Endothelial cell of umbilical vein (primary cell): ENCODE data around the gene SGK2. TPM values are rescaled to one million over a fixed set of nuclear protein-coding genes. Genes with fewer than 3 reads are reported as not detected.

ENCODE experiments used
- BruUV-seq: library from RNA; stranded (reverse); fragments of 400-500 nt; replicated peaks from 2 replicates; lab custom pipeline; 2021; lab: Mats Ljungman, UMichigan
- CTCF ChIA-PET: fragments of 300-600, 350-600 bp; sonication (Branson Sonifier 250); formaldehyde crosslinking; loops from one replicate; lab custom pipeline; 2021; ENCODE audit warnings: antibody characterized with exemption, inconsistent platforms; lab: Charles Lee
- POLR2A ChIA-PET: fragments of 300-600, 350-600 bp; sonication (Branson Sonifier 250); formaldehyde crosslinking; loops from one replicate; lab custom pipeline; 2021; ENCODE audit warnings: antibody characterized with exemption, inconsistent platforms; lab: Charles Lee
- DNase-seq: peaks from one replicate; pipeline ENCODE4 v3.0.0-alpha.2; 2011; ENCODE audit warnings: low read depth, low spot score
- FAIRE-seq: peaks from 2 replicates; lab custom pipeline; 2011; peaks lifted over from hg19 to GRCh38; lab: Jason Lieb, UNC
- H2AFZ ChIP-seq: 2 replicates; pipeline ENCODE4 v1.6.0; 2012; ENCODE audit warnings: low read depth, low read length, control low read depth, inconsistent platforms
- H3K27ac ChIP-seq: 2 replicates; pipeline ENCODE4 v1.5.1; 2011; ENCODE audit warnings: low read depth, mild to moderate bottlenecking, control low read depth, low read length, moderate library complexity; ENCODE audit not compliant: insufficient read depth
- H3K27me3 ChIP-seq, 2 experiments: 2 replicates each; pipeline versions ENCODE4 v1.6.0 to v1.6.1; 2011; ENCODE audit warnings: low read length in 2 of 2, mixed read lengths in 1 of 2; ENCODE audit not compliant: control insufficient read depth in 2 of 2, insufficient read depth in 2 of 2
- H3K36me3 ChIP-seq, 2 experiments: 2 replicates in 1 of 2; 3 replicates in 1 of 2; pipeline ENCODE4 v1.5.1; 2011; ENCODE audit warnings: low read length in 2 of 2, mild to moderate bottlenecking in 1 of 2, moderate library complexity in 1 of 2; ENCODE audit not compliant: control insufficient read depth in 2 of 2, insufficient read depth in 2 of 2; ENCODE audit errors: extremely low read depth in 1 of 2
- H3K4me1 ChIP-seq: 3 replicates; pipeline ENCODE4 v1.5.1; 2011; ENCODE audit warnings: mild to moderate bottlenecking, low read length; ENCODE audit not compliant: control insufficient read depth, insufficient read depth; ENCODE audit errors: extremely low read depth
- H3K4me2 ChIP-seq: 2 replicates; pipeline ENCODE4 v1.6.1; 2011; ENCODE audit warnings: low read length, control low read depth, mixed read lengths; ENCODE audit not compliant: insufficient read depth
- H3K4me3 ChIP-seq, 3 experiments: fragments of 200-600 bp in 1 of 3; sonication (generic), shearing (Covaris generic) in 1 of 3; replicated peaks in 1 of 3; 2 replicates each; pipeline ENCODE4 v1.5.1; 2011 to 2016; ENCODE audit warnings: control low read depth in 3 of 3, low read length in 3 of 3, mild to moderate bottlenecking in 2 of 3, inconsistent platforms in 1 of 3, low read depth in 1 of 3, moderate library complexity in 1 of 3; ENCODE audit not compliant: insufficient read depth in 1 of 3
- H3K79me2 ChIP-seq: 2 replicates; pipeline ENCODE4 v1.6.0; 2012; ENCODE audit warnings: low read length, inconsistent platforms; ENCODE audit not compliant: control insufficient read depth, insufficient read depth
- H3K9ac ChIP-seq: replicated peaks from 2 replicates; pipeline ENCODE3; 2011; ENCODE audit warnings: low read length, control low read depth; ENCODE audit not compliant: insufficient read depth; ENCODE audit errors: extremely low read depth
- H3K9me1 ChIP-seq: replicated peaks from 3 replicates; pipeline ENCODE4 v1.6.0; 2011; ENCODE audit warnings: mild to moderate bottlenecking, low read length; ENCODE audit not compliant: control insufficient read depth, insufficient read depth; ENCODE audit errors: extremely low read depth
- H3K9me3 ChIP-seq: replicated peaks from 2 replicates; pipeline ENCODE4 v1.5.1; 2012; ENCODE audit warnings: low read length, inconsistent platforms; ENCODE audit not compliant: control insufficient read depth, insufficient read depth
- H4K20me1 ChIP-seq: replicated peaks from 2 replicates; pipeline ENCODE3; 2011; ENCODE audit warnings: mild to moderate bottlenecking, low read length; ENCODE audit not compliant: control insufficient read depth, insufficient read depth; ENCODE audit errors: extremely low read depth
- EZH2 ChIP-seq: IDR thresholded peaks from 2 replicates; pipeline ENCODE4 v1.6.1; 2012; ENCODE audit warnings: borderline replicate concordance, low read depth, mild to moderate bottlenecking, moderate library complexity, low read length, inconsistent platforms; ENCODE audit not compliant: severe bottlenecking
- FOS ChIP-seq: IDR thresholded peaks from 2 replicates; pipeline ENCODE4 v1.6.1; 2011; ENCODE audit warnings: mild to moderate bottlenecking, low read length, moderate library complexity, borderline replicate concordance; ENCODE audit not compliant: insufficient read depth
- GATA2 ChIP-seq: IDR thresholded peaks from 2 replicates; pipeline ENCODE4 v1.7.0; 2011; ENCODE audit warnings: low read depth, mild to moderate bottlenecking, moderate library complexity, mixed read lengths, low read length; ENCODE audit not compliant: insufficient read length, insufficient read depth
- JUN ChIP-seq: IDR thresholded peaks from 2 replicates; pipeline ENCODE4 v1.6.1; 2011; ENCODE audit warnings: borderline replicate concordance, low read depth; ENCODE audit not compliant: insufficient read length, insufficient read depth
- MYC ChIP-seq: IDR thresholded peaks from one replicate; pipeline ENCODE4 v1.6.1; 2011; ENCODE audit warnings: mild to moderate bottlenecking, low read depth, low read length
- POLR2A ChIP-seq: IDR thresholded peaks from 2 replicates; pipeline ENCODE4 v1.6.1; 2012; ENCODE audit warnings: low read depth, mild to moderate bottlenecking, control low read depth, low read length
- POLR2AphosphoS5 ChIP-seq: IDR thresholded peaks from 2 replicates; pipeline ENCODE4 v1.6.1; 2012; ENCODE audit warnings: low read depth, mild to moderate bottlenecking, control low read depth, low read length, moderate library complexity; ENCODE audit not compliant: insufficient read depth
- dilution Hi-C: fragments of 300-500 bp; cut with MboI; formaldehyde crosslinking; loops from one replicate; pipeline ENCODE4 v1.15.0; 2019; ENCODE audit warnings: low sequenced_read_pairs; ENCODE audit not compliant: extremely low pct_ligation_motif_present
- intact Hi-C: fragments of 100-400 bp; cut with micrococcal nuclease; formaldehyde crosslinking; loops from one replicate; pipeline ENCODE4 v1.10.0; 2022
- polyA plus RNA-seq, 4 experiments: library from polyadenylated mRNA; depleted of rRNA in 3 of 4; stranded (reverse) in 3 of 4; unstranded in 1 of 4; fragments of >200 nt; gene quantifications; 2 replicates each; pipeline versions ENCODE4 v1.2.1 to v1.2.3, GENCODE V29; 2011 to 2012; ENCODE audit warnings: missing spikeins in 1 of 4
- total RNA-seq: library from RNA; stranded (reverse); gene quantifications from 2 replicates; pipeline ENCODE4 v1.2.3, GENCODE V29; 2021
- TF ChIP-seq, protein P1 (sequence below), 2 donors: IDR thresholded peaks; 1 replicate in 1 of 2; 2 replicates in 1 of 2; pipeline ENCODE4 v1.5.1; 2011; ENCODE audit warnings: low read length in 2 of 2, mild to moderate bottlenecking in 2 of 2, moderate library complexity in 2 of 2, control low read depth in 1 of 2, inconsistent platforms in 1 of 2, low read depth in 1 of 2; ENCODE audit not compliant: insufficient read depth in 1 of 2; ENCODE audit errors: extremely low read depth in 1 of 2
- TF ChIP-seq, protein P2 (sequence below): IDR thresholded peaks from 2 replicates; pipeline ENCODE4 v1.6.1; 2011; ENCODE audit not compliant: insufficient read depth, insufficient read length

The SGK2 gene
- total and polyA plus RNA-seq, 2 donors (not counting 3 experiments of a cell fraction or from before 2014, with no cell fraction given) = 0.21 to 0.27 TPM

DNA sequence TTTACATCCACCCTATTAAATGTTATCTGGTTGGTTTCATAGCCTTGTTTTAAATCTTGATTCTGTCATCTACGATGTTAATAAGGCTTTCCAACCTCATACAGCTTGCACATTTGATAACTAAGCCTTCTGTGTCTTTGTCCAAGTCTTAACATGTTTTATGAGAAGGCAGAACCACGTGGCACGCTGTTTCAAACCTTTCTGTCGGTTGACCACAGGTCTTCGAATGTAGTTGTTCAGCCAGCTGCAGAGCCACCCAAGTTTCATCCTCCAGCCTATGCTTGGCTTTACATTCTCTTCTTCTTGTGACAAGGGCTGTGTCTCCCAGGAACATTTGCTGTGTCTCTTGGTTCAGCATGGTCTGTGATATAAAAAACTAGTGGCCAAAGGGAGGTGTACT is 15.7 kb upstream of the SGK2 start:
- dilution Hi-C loops = no loop called here

More for the DNA sequence above, 15.7 kb upstream of the SGK2 start:
- no peak for DNase-seq
- Histone ChIP-seq H4K20me1 (no peaks in the 10 kb centered on the region), H3K9me1 (no peaks in the 10 kb centered on the region), H3K4me1 (peaks cover 6% of the 10 kb centered on the region), H3K36me3 (no peaks in the 10 kb centered on the region), H3K27me3 (no peaks in the 10 kb centered on the region), H3K79me2 (no peaks in the 10 kb centered on the region), H3K27ac (no peak overlapping the region), H3K9me3 (no peaks in the 10 kb centered on the region), H2AFZ (no peak overlapping the region), H3K4me3 (no peak overlapping the region), H3K4me2 (no peak overlapping the region), H3K9ac (no peak overlapping the region)
- no peak for TF ChIP-seq FOS
- no peak for TF ChIP-seq MYC
- TF ChIP-seq, protein P1, sequence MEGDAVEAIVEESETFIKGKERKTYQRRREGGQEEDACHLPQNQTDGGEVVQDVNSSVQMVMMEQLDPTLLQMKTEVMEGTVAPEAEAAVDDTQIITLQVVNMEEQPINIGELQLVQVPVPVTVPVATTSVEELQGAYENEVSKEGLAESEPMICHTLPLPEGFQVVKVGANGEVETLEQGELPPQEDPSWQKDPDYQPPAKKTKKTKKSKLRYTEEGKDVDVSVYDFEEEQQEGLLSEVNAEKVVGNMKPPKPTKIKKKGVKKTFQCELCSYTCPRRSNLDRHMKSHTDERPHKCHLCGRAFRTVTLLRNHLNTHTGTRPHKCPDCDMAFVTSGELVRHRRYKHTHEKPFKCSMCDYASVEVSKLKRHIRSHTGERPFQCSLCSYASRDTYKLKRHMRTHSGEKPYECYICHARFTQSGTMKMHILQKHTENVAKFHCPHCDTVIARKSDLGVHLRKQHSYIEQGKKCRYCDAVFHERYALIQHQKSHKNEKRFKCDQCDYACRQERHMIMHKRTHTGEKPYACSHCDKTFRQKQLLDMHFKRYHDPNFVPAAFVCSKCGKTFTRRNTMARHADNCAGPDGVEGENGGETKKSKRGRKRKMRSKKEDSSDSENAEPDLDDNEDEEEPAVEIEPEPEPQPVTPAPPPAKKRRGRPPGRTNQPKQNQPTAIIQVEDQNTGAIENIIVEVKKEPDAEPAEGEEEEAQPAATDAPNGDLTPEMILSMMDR (IDR thresholded peaks at IDR 0.05; ENCODE audit: extremely low read depth in 1 of 2, insufficient read depth in 1 of 2, low read depth in 1 of 2, low read length in 2 of 2) = no peak
- TF ChIP-seq EZH2 = no peak
- TF ChIP-seq POLR2AphosphoS5 = no peak
- no peak for TF ChIP-seq GATA2
- TF ChIP-seq JUN = no peak
- TF ChIP-seq, protein P2, sequence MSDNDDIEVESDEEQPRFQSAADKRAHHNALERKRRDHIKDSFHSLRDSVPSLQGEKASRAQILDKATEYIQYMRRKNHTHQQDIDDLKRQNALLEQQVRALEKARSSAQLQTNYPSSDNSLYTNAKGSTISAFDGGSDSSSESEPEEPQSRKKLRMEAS = no peak
- no peak for TF ChIP-seq POLR2A
- ChIA-PET CTCF (interaction anchor here (1.1 kb wide), 1 partner anchor 47 kb away, joined by 4 read pairs; the partner anchor contains the start of gene IFT52), POLR2A (no interaction called here)
- no TSS peak for BruUV-seq
- intact Hi-C loops = no loop called here
- FAIRE-seq = no peak
